Smooth muscle cell (in vitro differentiated cells): Measurements from ENCODE around the gene IFI30. TPM values are rescaled to one million over a fixed set of nuclear protein-coding genes. Genes with fewer than 3 reads are reported as not detected.

Source experiments
- DNase-seq: peaks from one replicate; lab custom pipeline; 2025; ENCODE audit not compliant: unreplicated experiment; lab: John Stamatoyannopoulos, UW
- H2AFZ ChIP-seq: fragments of 200-600 bp; sonication (generic); 2 replicates; pipeline ENCODE4 v1.6.0; 2016; ENCODE audit warnings: antibody characterized with exemption, low read depth, mild to moderate bottlenecking
- H3F3A ChIP-seq: fragments of 200-600 bp; sonication (generic); 2 replicates; pipeline ENCODE4 v1.6.0; 2017; ENCODE audit warnings: antibody characterized with exemption, low read depth
- H3K27ac ChIP-seq: fragments of 200-600 bp; sonication (generic); 2 replicates; pipeline ENCODE4 v1.5.1; 2016; ENCODE audit warnings: low read depth, mild to moderate bottlenecking
- H3K27me3 ChIP-seq: fragments of 200-600 bp; sonication (generic); 2 replicates; pipeline ENCODE4 v1.6.1; 2016; ENCODE audit warnings: low read depth, mild to moderate bottlenecking
- H3K36me3 ChIP-seq: fragments of 200-600 bp; sonication (generic); 2 replicates; pipeline ENCODE4 v1.5.1; 2016; ENCODE audit warnings: low read depth
- H3K4me1 ChIP-seq: fragments of 200-600 bp; sonication (generic); 2 replicates; pipeline ENCODE4 v1.5.1; 2016; ENCODE audit warnings: low read depth
- H3K4me2 ChIP-seq: fragments of 200-600 bp; sonication (generic); 2 replicates; pipeline ENCODE4 v1.6.0; 2016; ENCODE audit warnings: mild to moderate bottlenecking
- H3K4me3 ChIP-seq: fragments of 200-600 bp; sonication (generic); 2 replicates; pipeline ENCODE4 v1.5.1; 2016; ENCODE audit warnings: mild to moderate bottlenecking
- H3K79me2 ChIP-seq: fragments of 200-600 bp; sonication (generic); 2 replicates; pipeline ENCODE4 v1.6.0; 2016; ENCODE audit warnings: low read depth, mild to moderate bottlenecking
- H3K9ac ChIP-seq: fragments of 200-600 bp; sonication (generic); 2 replicates; pipeline ENCODE4 v1.6.0; 2016; ENCODE audit warnings: low read depth
- H3K9me3 ChIP-seq: fragments of 200-600 bp; sonication (generic); replicated peaks from 2 replicates; pipeline ENCODE4 v1.5.1; 2016; ENCODE audit warnings: low read depth
- H4K20me1 ChIP-seq: fragments of 200-600 bp; sonication (generic); 2 replicates; pipeline ENCODE4 v1.6.0; 2016; ENCODE audit warnings: low read depth
- WGBS: methylation state at CpG from one replicate; pipeline ENCODE4 v1.1.7; 2016; ENCODE audit warnings: low lambda C conversion rate; 5-methylcytosine and 5-hydroxymethylcytosine counted together
- polyA plus RNA-seq: library from polyadenylated mRNA; unstranded; fragments of >200 nt; fragmentation: Nextera tagmentation; extraction: Ambion mirVana; gene quantifications from 2 replicates; pipeline ENCODE4 v1.2.1, GENCODE V29; 2016
- total RNA-seq: library from RNA; depleted of rRNA; stranded (reverse); fragments of >200 nt; gene quantifications from 2 replicates; pipeline ENCODE4 v1.2.3, GENCODE V29; 2014
- TF ChIP-seq, protein P1 (sequence below): fragments of 200-600 bp; sonication (generic); IDR thresholded peaks from 2 replicates; pipeline ENCODE4 v1.5.1; 2017; ENCODE audit warnings: borderline replicate concordance, mild to moderate bottlenecking, antibody characterized with exemption; ENCODE audit not compliant: insufficient read depth, poor library complexity, severe bottlenecking

The IFI30 gene
- total and polyA plus RNA-seq, 2 experiments from 2014 or later, result 0.87 to 2.9 TPM

GRCh38 chr19:18150776-18151624, 22.6 kb upstream of the IFI30 start:
- Histone ChIP-seq H3K36me3 (no peaks in the 10 kb centered on the region), H3K27me3 (no peaks in the 10 kb centered on the region), H3K4me2 (no peak overlapping the region), H3K79me2 (peaks cover 24% of the 10 kb centered on the region), H3K9me3 (no peaks in the 10 kb centered on the region), H3K27ac (no peak overlapping the region), H3F3A (peaks cover 5% of the 10 kb centered on the region), H2AFZ (no peak overlapping the region), H4K20me1 (peaks cover 22% of the 10 kb centered on the region), H3K9ac (no peak overlapping the region), H3K4me1 (peaks cover 9% of the 10 kb centered on the region), H3K4me3 (no peak overlapping the region)
- TF ChIP-seq, protein P1, sequence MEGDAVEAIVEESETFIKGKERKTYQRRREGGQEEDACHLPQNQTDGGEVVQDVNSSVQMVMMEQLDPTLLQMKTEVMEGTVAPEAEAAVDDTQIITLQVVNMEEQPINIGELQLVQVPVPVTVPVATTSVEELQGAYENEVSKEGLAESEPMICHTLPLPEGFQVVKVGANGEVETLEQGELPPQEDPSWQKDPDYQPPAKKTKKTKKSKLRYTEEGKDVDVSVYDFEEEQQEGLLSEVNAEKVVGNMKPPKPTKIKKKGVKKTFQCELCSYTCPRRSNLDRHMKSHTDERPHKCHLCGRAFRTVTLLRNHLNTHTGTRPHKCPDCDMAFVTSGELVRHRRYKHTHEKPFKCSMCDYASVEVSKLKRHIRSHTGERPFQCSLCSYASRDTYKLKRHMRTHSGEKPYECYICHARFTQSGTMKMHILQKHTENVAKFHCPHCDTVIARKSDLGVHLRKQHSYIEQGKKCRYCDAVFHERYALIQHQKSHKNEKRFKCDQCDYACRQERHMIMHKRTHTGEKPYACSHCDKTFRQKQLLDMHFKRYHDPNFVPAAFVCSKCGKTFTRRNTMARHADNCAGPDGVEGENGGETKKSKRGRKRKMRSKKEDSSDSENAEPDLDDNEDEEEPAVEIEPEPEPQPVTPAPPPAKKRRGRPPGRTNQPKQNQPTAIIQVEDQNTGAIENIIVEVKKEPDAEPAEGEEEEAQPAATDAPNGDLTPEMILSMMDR, result no peak
- no peak for DNase-seq
- 91% methylated on average over 18 of the region's 18 CpGs for WGBS

GRCh38 chr19:18152442-18152816, 21.2 kb upstream of the IFI30 start:
- peaks cover 30% of the 10 kb centered on the region for H4K20me1 ChIP-seq
- no peaks in the 10 kb centered on the region for H3K9me3 ChIP-seq
- H3K79me2 ChIP-seq, result peaks cover 24% of the 10 kb centered on the region
- peaks cover 5% of the 10 kb centered on the region for H3F3A ChIP-seq
- 1% methylated on average over 22 of the region's 22 CpGs for WGBS
- peak overlapping the region; percentile 95 for H3K9ac ChIP-seq
- H3K36me3 ChIP-seq, result no peaks in the 10 kb centered on the region
- TF ChIP-seq, protein P1, result peak; percentile 55
- peak overlapping the region; percentile 94 for H3K27ac ChIP-seq
- H3K27me3 ChIP-seq, result no peaks in the 10 kb centered on the region
- peak overlapping the region; percentile 99 for H3K4me2 ChIP-seq
- no peak for DNase-seq
- H2AFZ ChIP-seq, result peak overlapping the region; percentile 78
- peak overlapping the region; percentile 83 for H3K4me3 ChIP-seq
- H3K4me1 ChIP-seq, result peaks cover 9% of the 10 kb centered on the region

DNA sequence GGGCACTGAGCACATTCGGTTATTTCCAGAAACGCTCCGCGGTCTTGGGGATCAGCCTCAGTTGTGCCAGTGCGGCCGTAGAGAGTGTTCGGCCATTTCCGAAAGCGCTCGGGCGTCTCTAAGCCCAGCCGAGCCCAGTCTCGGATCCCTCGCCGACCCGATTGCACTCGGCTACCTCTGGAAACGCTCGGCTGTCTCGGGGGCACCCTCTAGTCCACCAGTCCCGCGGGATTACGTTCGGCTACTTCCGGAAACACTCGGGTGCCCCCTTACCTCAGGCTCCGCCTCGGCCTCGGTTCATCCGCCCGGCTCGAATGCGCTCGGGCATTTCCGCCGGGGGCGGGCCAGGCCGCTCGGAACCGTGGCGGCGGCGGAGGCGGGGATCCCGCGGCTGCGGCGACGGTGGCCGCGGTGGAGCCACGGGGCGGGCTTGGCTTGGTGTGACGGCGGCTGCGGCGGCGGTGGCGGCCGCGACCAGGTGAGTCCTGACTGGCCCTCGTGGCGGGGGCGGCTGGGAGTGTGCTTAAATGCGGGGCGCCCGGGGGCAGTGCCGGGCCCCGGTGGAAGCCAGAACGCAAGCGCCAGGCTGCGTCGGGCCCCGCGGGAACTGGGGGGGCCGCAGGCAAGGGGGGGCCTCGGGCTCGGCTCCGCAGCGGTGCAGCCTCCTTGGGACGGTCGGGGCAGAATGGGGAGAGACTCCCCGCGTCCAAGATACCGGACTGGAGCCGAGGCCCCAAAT, 20.6 kb upstream of the IFI30 start, which contains the start of gene PIK3R2:
Gene PIK3R2, plus strand, starts transcription at position 347 of the 739 bp plus-strand sequence. CDS start 2,717 bp downstream, outside the sequence.
- TF ChIP-seq, protein P1, result no peak
- under 1% methylated on average over 66 of the region's 86 CpGs for WGBS
- peak; percentile 88 for DNase-seq

More for the DNA sequence above, 20.6 kb upstream of the IFI30 start, which contains the start of gene PIK3R2:
- H3F3A ChIP-seq, result peaks cover 5% of the 10 kb centered on the region
- peak within 1 kb of the TSS; percentile 83 for H3K4me3 ChIP-seq
- no peaks in the 10 kb centered on the region for H3K9me3 ChIP-seq
- no peaks in the 10 kb centered on the region for H3K27me3 ChIP-seq
- peak within 1 kb of the TSS; percentile 97 for H3K9ac ChIP-seq
- H2AFZ ChIP-seq, result peak within 1 kb of the TSS; percentile 78
- H3K4me2 ChIP-seq, result peak within 1 kb of the TSS; percentile 99
- H3K79me2 ChIP-seq, result peaks cover 24% of the 10 kb centered on the region
- H3K4me1 ChIP-seq, result peaks cover 12% of the 10 kb centered on the region
- peak within 1 kb of the TSS; percentile 94 for H3K27ac ChIP-seq
- no peaks in the 10 kb centered on the region for H3K36me3 ChIP-seq
- peaks cover 31% of the 10 kb centered on the region for H4K20me1 ChIP-seq
